Erythroblast (primary cell): ENCODE measurements around the gene CCRL2.

Experiments used
- GATA1 ChIP-seq: IDR thresholded peaks from 2 replicates; pipeline ENCODE4 v1.6.1; 2011; ENCODE audit warnings: low read depth, mild to moderate bottlenecking, control low read depth, low read length, moderate library complexity
- POLR2A ChIP-seq: IDR thresholded peaks from 2 replicates; pipeline ENCODE4 v1.6.1; 2011; ENCODE audit warnings: mild to moderate bottlenecking, low read length

DNA sequence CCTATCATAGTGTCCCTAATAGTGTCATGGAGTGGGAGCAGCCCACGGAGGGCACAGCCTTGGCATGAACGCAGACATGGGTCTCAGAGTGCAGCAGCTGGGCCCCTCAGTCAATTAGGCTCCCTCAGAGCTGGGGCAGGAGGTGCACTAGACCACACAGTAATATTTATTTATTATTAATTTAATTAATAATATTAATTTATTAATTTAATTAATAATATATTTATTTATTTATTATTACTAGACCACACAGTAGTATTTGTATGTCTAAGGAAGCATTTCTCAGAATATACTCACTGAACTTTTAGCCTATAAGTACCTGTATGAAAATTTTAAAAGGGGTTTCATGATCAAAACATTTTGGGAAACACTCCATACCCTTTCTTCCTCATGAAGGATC is 5.5 kb upstream of the CCRL2 start:
- TF ChIP-seq POLR2A, result no peak
- no peak for TF ChIP-seq GATA1
